ENCODE results near the gene UBE2J1. TPM values are rescaled to one million over a fixed set of nuclear protein-coding genes. Genes with fewer than 3 reads are reported as not detected.
A peak's percentile ranks its signal among the peaks of the same experiment; 100 is the strongest.
"Not testable (repeated sequence)": the region's sequence is repeated elsewhere in the genome, so short reads cannot be mapped to it uniquely, and the experiment has no call there.

Gene UBE2J1
- total RNA-seq, 2 donors from 2014 or later = 20.6 to 21.4 TPM

DNA sequence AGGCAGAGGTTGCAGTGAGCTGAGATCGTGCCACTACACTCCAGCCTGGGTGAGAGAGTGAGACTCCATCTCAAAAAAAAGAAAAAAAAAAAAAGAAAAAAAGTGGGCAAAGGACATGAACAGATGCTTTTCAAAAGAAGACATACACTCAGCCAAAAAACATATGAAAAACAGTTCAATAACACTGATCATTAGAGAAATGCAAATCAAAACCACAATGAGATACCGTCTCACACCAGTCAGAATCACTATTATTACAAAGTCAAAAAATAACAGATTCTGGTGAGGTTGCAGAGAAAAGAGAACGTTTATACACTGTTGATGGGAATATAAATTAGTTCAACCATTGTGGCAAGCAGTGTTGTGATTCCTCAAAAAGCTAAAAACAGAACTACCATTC is 48.0 kb downstream of the UBE2J1 start:
- not testable (repeated sequence) for H3K4me3 Mint-ChIP-seq; H3K27ac Mint-ChIP-seq; H3K36me3 Mint-ChIP-seq (ENCODE audit: insufficient read depth in 2 of 2); H3K9me3 Mint-ChIP-seq; H3K4me1 Mint-ChIP-seq (ENCODE audit: low read depth); DNase-seq; ATAC-seq (replicated peaks in 1 of 2); H3K27me3 Mint-ChIP-seq (ENCODE audit: low read depth)

DNA sequence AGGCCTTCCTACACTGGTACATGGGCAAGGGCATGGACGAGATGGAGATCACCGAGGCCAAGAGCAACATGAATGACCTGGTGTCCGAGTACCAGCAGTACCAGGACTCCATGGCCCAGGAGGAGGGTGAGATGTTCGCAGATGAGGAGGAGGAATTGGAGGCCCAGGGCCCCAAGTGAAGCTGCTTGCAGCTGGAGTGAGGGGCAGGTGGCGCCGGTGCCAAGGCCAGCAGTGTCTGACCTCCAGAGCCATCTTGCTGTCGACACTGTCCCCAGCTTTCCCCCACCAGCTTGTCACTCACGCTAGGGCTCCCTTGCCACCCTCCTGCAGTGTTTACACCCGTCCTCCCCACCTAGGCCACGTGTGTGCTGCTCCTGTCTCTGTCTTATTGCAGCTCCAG is 49.6 kb downstream of the UBE2J1 start:
- H3K9me3 Mint-ChIP-seq = no peaks in the 10 kb centered on the region
- H3K4me1 Mint-ChIP-seq (ENCODE audit: low read depth) = peaks cover 10% of the 10 kb centered on the region
- no peak overlapping the region for H3K27ac Mint-ChIP-seq
- ATAC-seq (replicated peaks in 1 of 2) (no peak), DNase-seq (no peak)
- no peaks in the 10 kb centered on the region for H3K27me3 Mint-ChIP-seq (ENCODE audit: low read depth)
- no peak overlapping the region for H3K4me3 Mint-ChIP-seq
- no peaks in the 10 kb centered on the region for H3K36me3 Mint-ChIP-seq (ENCODE audit: insufficient read depth in 2 of 2)

DNA sequence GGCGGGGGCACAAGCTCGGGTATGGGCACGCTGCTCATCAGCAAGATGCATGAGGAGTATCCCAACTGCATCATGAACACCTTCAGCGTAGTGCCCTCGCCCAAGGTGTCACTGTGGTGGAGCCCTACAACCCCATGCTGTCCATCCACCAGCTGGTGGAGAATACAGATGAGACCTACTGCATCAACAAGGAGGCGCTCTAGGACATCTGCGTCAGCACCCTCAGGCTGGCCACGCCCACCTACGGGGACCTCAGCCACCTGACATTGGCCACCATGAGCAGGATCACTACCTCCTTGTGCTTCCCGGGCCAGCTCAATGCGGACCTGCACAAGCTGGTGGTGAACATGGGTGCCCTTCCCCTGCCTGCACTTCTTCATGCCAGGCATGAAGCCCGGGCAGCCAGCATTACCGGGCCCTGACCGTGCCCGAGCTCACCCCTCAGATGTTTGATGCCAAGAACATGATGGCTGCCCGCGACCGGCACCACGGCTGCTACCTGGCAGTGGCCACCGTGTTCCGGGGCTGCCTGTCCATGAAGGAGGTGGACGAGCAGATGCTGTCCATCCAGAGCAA is 50.2 kb downstream of the UBE2J1 start:
- ATAC-seq (replicated peaks in 1 of 2) (no peak), DNase-seq (no peak)
- H3K9me3 Mint-ChIP-seq = no peaks in the 10 kb centered on the region
- H3K27me3 Mint-ChIP-seq (ENCODE audit: low read depth) = no peaks in the 10 kb centered on the region
- no peaks in the 10 kb centered on the region for H3K36me3 Mint-ChIP-seq (ENCODE audit: insufficient read depth in 2 of 2)
- H3K4me3 Mint-ChIP-seq = no peak overlapping the region
- peaks cover 17% of the 10 kb centered on the region for H3K4me1 Mint-ChIP-seq (ENCODE audit: low read depth)
- no peak overlapping the region for H3K27ac Mint-ChIP-seq

DNA sequence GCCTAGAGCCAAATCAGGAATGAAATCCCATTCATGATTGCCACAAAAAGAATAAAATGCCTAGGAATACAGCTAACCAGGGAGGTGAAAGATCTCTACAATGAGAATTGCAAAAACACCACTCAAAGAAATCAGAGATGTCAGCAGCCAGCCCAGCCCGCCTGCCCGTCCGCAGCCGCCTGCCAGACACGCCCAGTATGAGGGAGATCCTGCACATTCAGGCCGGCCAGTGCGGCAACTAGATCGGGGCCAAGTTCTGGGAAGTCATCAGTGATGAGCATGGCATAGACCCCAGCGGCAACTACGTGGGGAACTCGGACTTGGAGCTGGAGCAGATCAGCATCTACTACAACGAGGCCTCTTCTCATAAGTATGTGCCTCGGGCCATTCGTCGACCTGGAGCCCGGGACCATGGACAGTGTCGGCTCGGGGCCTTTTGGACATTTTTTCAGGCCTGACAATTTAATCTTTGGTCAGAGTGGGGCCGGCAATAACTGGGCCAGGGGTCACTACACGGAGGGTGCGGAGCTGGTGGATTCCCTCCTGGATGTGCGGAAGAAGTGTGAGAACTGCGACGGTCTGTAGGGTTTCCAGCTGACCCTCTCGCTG is 50.8 kb downstream of the UBE2J1 start:
- DNase-seq (no peak), ATAC-seq (replicated peaks in 1 of 2) (no peak)
- Mint-ChIP-seq H3K4me3 (no peak overlapping the region), H3K27me3 (ENCODE audit: low read depth) (no peaks in the 10 kb centered on the region), H3K27ac (no peak overlapping the region), H3K9me3 (no peaks in the 10 kb centered on the region), H3K36me3 (ENCODE audit: insufficient read depth in 2 of 2) (no peaks in the 10 kb centered on the region), H3K4me1 (ENCODE audit: low read depth) (peaks cover 17% of the 10 kb centered on the region)

GRCh38 chr6:89299466-89299850 is 53.1 kb downstream of the UBE2J1 start:
- no peak for ATAC-seq (replicated peaks in 1 of 2)
- Mint-ChIP-seq H3K4me3 (no peak overlapping the region), H3K9me3 (no peaks in the 10 kb centered on the region), H3K27me3 (ENCODE audit: low read depth) (no peaks in the 10 kb centered on the region), H3K36me3 (ENCODE audit: insufficient read depth in 2 of 2) (no peaks in the 10 kb centered on the region), H3K4me1 (ENCODE audit: low read depth) (peaks cover 17% of the 10 kb centered on the region), H3K27ac (no peak overlapping the region)
- DNase-seq = no peak

GRCh38 chr6:89298680-89299465 is 53.6 kb downstream of the UBE2J1 start:
- DNase-seq (peak in 1 of 2 donors; percentile 3), ATAC-seq (replicated peaks in 1 of 2) (peak; percentile 40 to 50)
- no peaks in the 10 kb centered on the region for H3K27me3 Mint-ChIP-seq (ENCODE audit: low read depth)
- no peaks in the 10 kb centered on the region for H3K9me3 Mint-ChIP-seq
- H3K4me1 Mint-ChIP-seq (ENCODE audit: low read depth) = peaks cover 17% of the 10 kb centered on the region
- H3K36me3 Mint-ChIP-seq (ENCODE audit: insufficient read depth in 2 of 2) = no peaks in the 10 kb centered on the region
- peak overlapping the region; percentile 2 to 34 for H3K4me3 Mint-ChIP-seq
- H3K27ac Mint-ChIP-seq = no peak overlapping the region

- Mint-ChIP-seq H3K27me3 (ENCODE audit: low read depth) (no peaks in the 10 kb centered on the region), H3K4me1 (ENCODE audit: low read depth) (peaks cover 17% of the 10 kb centered on the region), H3K36me3 (ENCODE audit: insufficient read depth in 2 of 2) (no peaks in the 10 kb centered on the region), H3K27ac (peak overlapping the region; percentile 75), H3K4me3 (peak overlapping the region; percentile 52 to 88), H3K9me3 (no peaks in the 10 kb centered on the region)
- DNase-seq (peak; percentile 54 to 69), ATAC-seq (replicated peaks in 1 of 2) (peak; percentile 76 to 90)
Observed at GRCh38 chr6:89297695-89298351, 54.7 kb downstream of the UBE2J1 start.

DNA sequence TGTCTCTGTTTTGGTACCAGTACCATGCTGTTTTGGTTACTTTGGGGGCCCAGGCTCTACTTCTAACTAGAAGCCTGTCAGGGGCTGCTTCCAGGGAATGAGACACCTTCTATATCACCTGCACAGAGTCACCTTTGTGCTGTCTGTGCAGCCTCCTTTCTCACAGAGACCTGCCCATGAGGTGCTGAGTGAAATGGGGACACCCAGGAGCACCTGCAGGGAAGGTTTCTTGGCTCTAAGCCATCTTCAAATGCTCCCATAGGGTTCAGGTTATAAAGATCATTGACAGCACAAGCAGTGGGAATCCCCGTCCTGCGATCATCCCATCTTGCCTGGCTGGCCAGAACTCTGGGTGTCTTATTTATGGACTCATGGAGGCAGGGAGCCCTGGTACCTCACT is 56.5 kb downstream of the UBE2J1 start:
- ATAC-seq (replicated peaks in 1 of 2) (no peak), DNase-seq (no peak)
- Mint-ChIP-seq H3K27me3 (ENCODE audit: low read depth) (no peaks in the 10 kb centered on the region), H3K9me3 (no peaks in the 10 kb centered on the region), H3K4me3 (no peak overlapping the region), H3K4me1 (ENCODE audit: low read depth) (peaks cover 17% of the 10 kb centered on the region), H3K27ac (no peak overlapping the region), H3K36me3 (ENCODE audit: insufficient read depth in 2 of 2) (no peaks in the 10 kb centered on the region)

GRCh38 chr6:89295116-89295515 is 57.4 kb downstream of the UBE2J1 start:
- H3K4me1 Mint-ChIP-seq (ENCODE audit: low read depth) = peaks cover 17% of the 10 kb centered on the region
- H3K27me3 Mint-ChIP-seq (ENCODE audit: low read depth); H3K9me3 Mint-ChIP-seq; ATAC-seq (replicated peaks in 1 of 2); DNase-seq; H3K36me3 Mint-ChIP-seq (ENCODE audit: insufficient read depth in 2 of 2); H3K27ac Mint-ChIP-seq; H3K4me3 Mint-ChIP-seq: not testable (repeated sequence)

GRCh38 chr6:89291256-89291819 is 61.2 kb downstream of the UBE2J1 start:
- H3K4me1 Mint-ChIP-seq (ENCODE audit: low read depth) = no peaks in the 10 kb centered on the region
- no peaks in the 10 kb centered on the region for H3K27me3 Mint-ChIP-seq (ENCODE audit: low read depth)
- H3K36me3 Mint-ChIP-seq (ENCODE audit: insufficient read depth in 2 of 2) = no peaks in the 10 kb centered on the region
- no peak for DNase-seq
- no peaks in the 10 kb centered on the region for H3K9me3 Mint-ChIP-seq
- H3K4me3 Mint-ChIP-seq = no peak overlapping the region
- ATAC-seq (replicated peaks in 1 of 2) = no peak
- H3K27ac Mint-ChIP-seq = no peak overlapping the region

GRCh38 chr6:89290401-89291155 is 61.9 kb downstream of the UBE2J1 start:
- Mint-ChIP-seq H3K27me3 (ENCODE audit: low read depth) (no peaks in the 10 kb centered on the region), H3K27ac (no peak overlapping the region)
- no peak for ATAC-seq (replicated peaks in 1 of 2)

GRCh38 chr6:89289710-89290109 is 62.8 kb downstream of the UBE2J1 start:
- H3K27ac Mint-ChIP-seq = no peak overlapping the region
- no peaks in the 10 kb centered on the region for H3K27me3 Mint-ChIP-seq (ENCODE audit: low read depth)
- no peaks in the 10 kb centered on the region for H3K4me1 Mint-ChIP-seq (ENCODE audit: low read depth)
- DNase-seq (no peak), ATAC-seq (replicated peaks in 1 of 2) (no peak)
- no peak overlapping the region for H3K4me3 Mint-ChIP-seq
- no peaks in the 10 kb centered on the region for H3K36me3 Mint-ChIP-seq (ENCODE audit: insufficient read depth in 2 of 2)
- no peaks in the 10 kb centered on the region for H3K9me3 Mint-ChIP-seq

More at GRCh38 chr6:89290401-89291155, 61.9 kb downstream of the UBE2J1 start:
- no peak for DNase-seq
- no peaks in the 10 kb centered on the region for H3K9me3 Mint-ChIP-seq
- no peaks in the 10 kb centered on the region for H3K4me1 Mint-ChIP-seq (ENCODE audit: low read depth)
- no peak overlapping the region for H3K4me3 Mint-ChIP-seq
- H3K36me3 Mint-ChIP-seq (ENCODE audit: insufficient read depth in 2 of 2) = no peaks in the 10 kb centered on the region
